GM19023 (cell line): Measurements from ENCODE around the gene HIPK4.
A peak's percentile ranks its signal among the peaks of the same experiment; 100 is the strongest.
"Not testable (repeated sequence)": the region's sequence is repeated elsewhere in the genome, so short reads cannot be mapped to it uniquely, and the experiment has no call there.

Experiments
- ATAC-seq: cut with Tn5 transposase; IDR thresholded peaks from one replicate; pipeline ENCODE4 v1.9.1; 2021; ENCODE audit warnings: mild to moderate bottlenecking, moderate library complexity; ENCODE audit not compliant: unreplicated experiment

The HIPK4 gene

DNA sequence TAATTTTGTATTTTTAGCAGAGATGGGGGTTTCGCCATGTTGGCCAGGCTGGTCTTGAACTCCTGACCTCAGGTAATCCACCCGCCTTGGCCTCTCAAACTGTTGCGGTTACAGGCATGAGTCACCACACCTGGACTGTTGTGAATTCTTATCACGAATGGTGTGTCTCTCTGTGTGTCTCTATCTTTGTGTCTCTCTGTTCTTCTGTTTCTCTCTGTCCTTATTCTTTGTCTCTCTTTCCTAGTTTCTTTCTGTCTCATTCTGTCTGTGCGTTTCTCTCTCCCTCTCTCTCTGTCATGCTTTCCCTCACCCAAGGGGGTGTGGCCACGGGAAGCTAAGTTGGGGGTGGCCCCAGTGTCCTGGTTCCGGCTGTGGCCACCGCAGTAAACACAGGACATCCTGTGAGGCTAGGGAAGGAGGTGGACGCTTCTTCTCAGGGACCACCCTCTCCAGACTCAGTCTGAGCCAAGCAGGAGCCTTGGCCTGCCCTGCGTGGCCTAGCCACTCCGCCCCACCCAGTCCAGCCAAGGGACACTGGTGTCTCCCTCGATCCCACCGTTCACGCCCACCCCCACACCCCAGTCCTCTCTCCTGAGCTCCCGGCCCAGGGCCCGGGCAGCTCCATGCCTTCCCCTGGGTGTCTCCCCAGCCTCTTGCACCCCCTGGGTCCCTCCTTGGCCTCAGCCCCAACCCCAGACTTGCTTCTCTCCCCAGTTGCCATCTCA lies 27.1 kb upstream of the HIPK4 start:
- ATAC-seq = no peak

DNA sequence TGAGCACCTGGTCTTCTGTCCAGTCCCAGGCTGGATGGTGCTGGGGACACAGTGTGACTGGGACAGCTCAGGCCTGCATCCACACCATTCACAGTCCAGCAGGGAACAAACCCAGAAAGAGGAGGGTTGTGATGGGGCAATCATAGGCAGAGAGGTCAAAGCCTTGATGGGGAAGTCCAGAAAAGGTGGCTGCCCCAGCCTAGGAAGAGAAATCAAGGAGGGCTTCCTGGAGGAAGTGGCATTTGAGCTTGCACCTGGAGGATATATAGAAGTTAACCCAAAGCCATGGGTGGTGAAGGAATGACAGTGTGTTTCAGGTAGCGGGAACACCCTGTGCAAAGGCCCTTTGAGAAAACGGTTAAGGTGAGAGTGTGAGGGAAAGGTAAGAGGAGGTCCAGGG lies 25.8 kb upstream of the HIPK4 start:
- ATAC-seq = no peak

DNA sequence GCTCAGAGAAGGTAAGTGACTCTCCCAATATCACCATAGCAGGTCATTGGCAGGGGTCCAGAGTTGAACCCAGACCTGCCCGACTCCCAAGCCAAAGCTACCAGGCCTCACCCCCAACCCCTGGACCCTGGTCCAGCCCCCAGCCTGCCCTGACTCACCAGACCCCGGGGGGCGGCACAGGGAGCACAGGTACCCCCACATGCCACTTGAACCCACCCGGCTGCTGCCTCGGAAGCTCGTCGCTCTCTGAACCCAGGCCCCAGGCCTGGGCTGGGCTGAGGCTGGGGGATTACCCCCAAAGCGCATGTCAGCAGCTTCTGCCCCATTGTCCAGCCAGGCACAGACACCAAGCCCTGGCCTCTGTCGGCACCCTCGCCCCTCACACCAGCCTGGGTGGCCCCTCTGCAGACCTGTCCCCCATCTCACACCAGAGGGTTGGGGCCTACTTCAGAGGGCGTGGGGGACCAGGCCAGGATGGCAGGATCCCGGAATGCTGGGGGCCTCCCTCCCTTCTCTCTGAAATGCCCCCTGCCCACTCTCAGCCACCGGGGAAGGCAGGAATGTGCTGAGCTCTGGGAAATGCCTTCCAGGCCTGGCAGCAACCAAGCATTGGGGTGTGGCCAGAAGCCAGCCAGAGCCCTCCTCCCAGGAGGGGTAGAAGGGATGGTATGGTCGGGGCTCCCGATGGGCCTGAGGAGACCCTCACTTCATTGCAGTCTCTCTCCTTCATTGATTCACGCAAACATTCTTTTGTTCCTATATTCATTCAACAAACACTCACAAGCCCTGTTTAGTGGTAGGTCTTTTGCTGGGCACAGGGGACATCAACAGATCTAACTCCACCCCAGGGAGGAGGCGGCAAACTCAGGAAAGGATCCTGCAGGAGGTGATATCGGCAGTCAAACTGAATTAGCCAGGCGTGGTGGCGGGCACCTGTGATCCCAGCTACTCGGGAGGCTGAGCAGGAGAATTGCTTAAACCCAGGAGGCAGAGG lies 24.9 kb upstream of the HIPK4 start:
- no peak for ATAC-seq

DNA sequence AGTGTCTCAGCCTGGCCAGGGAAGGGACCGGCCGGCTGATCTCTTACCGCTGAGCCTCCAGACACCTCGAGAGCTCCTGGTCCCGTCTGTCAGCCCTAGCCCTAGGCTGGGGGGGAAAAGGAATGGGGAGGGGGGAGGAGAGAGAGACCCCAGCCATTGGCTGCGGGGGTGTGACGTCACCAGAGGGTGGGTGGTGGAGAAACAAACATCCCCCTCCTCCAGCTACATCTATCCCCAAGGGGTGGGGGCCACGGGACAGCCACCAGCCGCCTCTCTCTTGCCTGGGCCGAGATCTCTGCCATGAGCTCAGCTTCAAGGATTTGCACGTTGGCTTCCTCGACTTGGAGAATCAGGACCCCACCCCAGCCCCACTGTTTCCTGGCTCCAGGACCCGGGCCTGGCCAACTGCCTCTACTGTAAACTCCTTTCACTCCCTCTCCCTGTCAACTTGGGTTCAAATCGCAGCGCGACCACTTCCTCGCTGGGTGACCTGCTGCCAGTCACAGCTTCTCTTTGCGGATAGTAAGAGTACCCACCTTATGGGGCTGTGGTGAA lies 23.4 kb upstream of the HIPK4 start, which contains the start of gene PRX:
Gene PRX (minus strand): TSS at position 88 of the 555 bp plus-strand sequence. CDS start 5,446 bp downstream, outside the sequence.
- ATAC-seq = no peak

DNA sequence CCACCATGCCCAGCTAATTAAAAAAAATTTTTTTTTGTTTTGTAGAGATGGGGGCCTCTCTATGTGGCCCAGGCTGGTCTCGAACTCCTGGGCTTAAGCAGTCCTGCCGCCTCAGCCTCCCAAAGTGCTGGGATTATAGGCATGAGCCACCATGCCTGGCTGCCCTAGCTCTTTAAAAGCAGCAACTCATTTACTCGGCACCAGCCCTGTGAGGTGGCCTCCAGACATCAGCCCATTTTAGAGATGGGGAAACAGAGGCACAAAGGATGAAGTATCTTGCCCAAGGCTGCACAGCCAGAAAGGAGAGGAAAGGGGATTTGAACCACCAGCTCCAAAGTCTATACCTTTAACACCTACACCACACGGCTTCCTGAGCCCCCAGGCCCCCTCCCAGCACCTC lies 22.9 kb upstream of the HIPK4 start:
- no peak for ATAC-seq

DNA sequence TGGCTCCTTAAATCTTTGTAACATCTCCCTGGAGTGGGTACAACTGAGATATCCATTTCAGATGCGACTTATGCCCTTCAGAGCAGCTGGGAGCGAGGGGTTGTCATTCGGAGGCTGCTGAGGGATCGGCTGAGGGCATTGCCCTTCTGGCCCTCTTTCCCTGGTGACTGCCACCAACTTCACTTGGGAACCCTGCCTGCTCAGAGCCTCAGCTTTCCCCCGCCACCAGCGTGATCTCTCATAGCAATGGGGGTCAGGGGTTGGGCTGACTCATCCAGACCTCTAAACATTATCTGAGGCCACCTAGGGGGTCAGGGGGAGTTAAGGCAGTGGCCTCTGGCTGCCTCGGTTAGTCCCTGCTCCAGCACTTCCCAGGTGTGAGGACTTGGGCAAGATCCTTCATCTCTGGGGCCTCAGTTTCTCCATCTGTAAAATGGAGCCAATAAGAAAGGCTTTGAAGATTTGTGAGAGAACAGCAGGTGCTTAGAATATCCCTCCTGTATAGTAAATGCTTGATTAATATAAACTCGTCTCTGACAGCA lies 22.0 kb upstream of the HIPK4 start:
- ATAC-seq = no peak

DNA sequence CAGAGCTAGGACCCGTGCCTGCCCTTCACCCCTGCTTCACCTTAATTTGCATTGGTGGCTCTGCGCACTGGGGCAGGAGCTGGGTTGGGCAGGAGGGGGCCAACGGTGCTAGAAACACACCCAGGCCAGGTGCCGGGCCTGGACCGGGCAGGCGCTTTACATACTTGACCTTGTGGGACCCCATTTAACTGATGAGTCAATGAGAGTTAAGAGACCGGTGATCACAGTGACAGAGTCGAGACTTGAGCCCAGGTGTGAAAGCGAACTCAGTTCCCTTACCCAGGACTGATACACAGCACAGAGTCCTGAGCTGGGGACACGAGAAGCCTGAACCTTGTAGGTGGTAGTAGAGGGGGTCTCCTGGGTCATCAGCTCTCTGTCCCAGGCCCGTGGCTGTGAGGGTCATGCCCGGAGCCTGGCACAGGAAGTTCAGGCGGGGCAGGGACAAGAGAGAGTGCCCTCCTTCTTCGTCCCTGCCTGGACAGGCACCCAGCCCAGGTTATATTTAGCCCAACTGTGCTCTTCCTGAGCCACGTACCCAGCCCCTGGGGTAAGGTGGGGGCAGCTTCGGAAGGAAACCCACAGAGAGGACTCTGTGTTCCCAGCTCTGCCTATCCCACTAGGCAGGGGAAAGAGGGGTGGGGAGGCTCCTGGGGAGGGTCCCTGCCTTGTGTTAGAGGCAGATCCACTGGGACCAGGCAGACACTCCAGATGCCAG lies 21.3 kb upstream of the HIPK4 start:
- no peak for ATAC-seq

DNA sequence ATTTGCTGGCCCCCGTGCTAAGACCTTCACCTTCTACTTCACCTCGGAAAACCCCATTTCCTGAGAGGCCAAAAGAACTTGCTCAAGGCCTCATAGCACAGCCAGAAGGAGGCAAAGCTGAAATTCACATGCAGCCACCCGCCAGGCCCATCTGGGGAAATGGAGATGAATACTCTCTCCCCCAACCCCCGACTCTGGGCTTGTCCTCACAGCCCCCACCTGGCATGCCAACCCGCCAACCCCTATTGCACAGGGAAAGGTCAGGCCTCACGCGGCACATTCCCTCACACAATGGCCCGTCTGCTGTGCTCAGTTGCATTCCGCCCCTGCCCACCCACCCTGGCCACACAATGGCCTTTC lies 20.0 kb upstream of the HIPK4 start:
- no peak for ATAC-seq

DNA sequence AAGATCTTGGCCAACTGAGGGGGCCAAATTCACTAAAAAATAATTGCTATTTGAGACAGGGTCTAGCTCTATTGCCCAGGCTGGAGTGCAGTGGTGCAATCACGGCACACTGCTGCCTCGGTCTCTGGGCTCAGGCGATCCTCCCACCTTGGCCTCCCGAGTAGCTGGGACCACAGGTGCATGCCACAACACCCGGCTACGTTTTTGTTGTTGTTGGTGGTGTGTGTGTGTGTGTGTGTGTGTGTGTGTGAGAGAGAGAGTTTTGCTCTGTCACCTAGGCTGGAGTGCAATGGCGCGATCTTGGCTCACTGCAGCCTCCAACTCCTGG lies 18.6 kb upstream of the HIPK4 start:
- not testable (repeated sequence) for ATAC-seq

DNA sequence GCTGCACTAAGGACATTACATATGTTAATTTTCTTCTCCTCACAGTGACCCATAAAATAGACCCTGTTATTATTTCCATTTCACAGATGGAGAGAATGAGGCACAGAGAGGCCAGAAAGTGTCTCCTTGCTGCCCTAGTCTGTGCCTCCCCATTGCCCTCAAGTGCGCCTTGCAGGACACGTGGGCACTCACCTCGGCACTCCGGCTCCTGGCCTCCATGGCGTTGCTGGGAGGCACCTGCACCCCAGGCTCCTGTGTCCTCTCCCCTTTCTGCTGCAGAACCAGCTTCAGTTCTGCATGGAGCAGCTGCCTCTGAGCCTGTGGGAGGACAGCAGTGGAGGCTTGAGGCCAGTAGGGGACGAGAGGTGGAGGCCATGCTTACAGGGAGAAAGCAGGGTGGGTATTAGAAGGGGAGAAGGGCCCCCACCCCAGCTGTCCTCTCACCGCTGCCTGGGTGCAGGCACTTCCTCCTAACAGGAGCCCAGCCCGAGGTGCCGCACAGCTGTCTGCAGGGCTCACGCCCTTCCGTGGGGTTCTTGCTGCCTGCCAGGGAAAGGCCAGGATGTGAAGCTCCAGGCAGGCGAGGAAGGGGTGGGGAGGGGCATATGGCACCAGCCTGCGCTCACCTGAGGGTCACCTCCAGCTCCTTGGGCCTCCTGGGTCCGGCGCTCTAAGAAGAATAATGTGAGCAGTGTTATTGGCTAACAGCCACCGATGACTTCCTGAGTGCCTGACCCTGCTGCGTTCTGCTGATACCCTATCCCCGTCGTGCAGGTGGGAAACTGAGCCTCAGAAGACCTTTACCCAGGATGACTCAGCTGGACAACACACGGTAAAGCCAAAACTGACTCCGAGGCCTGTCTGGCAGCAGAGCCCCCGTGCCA lies 18.0 kb upstream of the HIPK4 start:
- no peak for ATAC-seq

DNA sequence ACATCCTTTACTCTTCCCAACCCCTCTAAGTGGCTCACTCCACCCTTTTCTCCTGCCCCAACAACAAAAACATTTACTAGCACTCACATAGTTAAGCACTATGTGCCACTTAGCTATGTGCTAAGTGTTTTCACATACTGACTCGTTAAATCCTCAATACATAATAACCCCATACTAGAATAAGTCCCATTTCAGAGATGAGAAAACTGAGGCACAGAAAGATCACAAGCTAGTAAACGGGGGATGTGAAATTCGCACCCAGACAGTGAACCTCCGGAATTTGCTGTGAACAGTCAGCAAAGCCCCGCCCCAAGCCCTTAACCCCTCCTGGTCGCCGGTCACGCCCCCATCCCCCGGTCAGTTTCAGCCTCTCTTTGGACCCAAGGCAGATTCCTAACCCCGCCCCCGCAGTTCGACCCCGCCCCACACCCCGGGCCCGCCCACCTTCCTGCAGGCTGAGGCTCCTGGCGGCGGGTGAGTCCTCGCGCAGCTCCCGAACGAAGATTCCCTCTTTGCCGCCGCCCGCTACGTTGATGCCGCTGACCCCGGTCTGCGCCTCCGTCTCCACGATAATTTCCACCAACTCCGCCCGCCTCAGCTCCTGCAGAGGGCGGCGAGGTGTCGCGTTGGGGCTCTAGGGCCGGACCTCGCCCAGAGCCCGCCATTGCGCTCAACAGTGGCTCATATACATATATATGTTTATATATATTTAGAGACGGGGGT lies 13.4 kb upstream of the HIPK4 start:
- ATAC-seq = peak; percentile 69

DNA sequence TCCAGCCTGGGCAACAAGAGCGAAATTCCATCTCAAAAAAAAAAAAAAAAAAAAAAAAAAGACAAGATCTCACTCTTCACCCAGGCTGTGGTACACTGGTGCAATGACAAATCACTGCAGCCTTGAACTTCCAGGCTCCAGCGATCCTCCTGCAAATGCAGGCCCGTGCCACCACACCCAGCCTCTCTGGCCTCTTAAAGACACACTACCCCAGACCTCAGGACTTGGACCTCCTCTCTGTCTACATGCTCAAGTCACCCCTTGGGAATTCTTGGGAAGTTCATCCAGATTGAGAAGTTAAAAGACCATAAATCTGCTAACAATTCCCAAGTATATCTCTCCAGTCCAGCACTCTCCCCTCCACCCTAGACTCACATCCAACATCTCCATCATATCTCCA lies 10.6 kb upstream of the HIPK4 start:
- ATAC-seq = no peak

DNA sequence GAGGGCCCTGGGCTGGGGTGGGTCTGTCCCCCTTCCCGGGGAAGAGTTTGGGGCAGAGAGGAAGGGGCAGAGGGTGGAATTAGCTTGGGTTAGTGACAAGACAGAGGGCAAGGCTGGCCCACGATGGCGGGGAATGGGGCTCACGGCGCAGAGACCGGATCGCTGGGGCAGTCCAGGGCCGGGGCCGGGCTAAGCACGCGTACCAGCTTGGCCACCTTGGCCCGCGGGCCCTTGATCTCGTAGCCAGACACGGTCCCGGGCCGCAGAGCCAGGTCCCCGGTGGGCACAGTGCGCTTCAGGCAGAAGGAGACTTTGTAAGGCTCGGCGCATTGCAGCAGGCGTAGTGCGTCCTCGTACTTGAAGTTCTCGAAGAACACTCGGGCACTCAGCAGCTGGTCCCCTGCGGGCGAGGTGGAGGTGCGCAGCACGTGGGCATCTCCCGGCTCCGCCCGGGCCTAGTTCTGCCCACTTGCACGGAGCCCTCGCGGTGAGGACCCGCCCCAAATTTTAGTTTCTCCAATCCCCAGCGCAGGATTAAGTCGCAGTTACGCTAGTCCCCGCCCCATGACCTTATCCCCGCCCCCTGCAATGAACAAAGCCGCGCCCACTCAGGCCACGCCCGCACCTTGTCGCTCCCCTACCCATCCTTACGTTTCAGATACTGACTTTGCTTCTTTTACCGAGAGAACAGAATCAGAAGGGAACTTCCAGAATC lies 8.6 kb upstream of the HIPK4 start:
- no peak for ATAC-seq

DNA sequence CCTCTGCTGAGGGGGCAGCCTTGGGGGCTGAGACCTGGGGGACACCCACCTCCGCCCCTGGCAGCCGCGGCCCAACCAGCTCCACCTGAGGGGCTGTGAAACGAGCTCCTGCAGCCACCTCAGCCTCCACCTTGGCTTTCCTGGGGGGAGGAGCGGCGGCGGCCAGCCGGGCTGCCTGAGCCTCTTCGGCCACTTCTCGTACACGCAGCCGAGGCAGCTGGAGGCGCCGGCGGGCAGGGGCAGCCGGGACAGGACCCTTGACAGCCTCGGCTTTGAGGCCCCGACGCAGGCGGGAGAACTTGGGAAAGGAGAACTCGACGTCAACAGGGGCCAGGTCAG lies 7.6 kb upstream of the HIPK4 start:
- no peak for ATAC-seq

DNA sequence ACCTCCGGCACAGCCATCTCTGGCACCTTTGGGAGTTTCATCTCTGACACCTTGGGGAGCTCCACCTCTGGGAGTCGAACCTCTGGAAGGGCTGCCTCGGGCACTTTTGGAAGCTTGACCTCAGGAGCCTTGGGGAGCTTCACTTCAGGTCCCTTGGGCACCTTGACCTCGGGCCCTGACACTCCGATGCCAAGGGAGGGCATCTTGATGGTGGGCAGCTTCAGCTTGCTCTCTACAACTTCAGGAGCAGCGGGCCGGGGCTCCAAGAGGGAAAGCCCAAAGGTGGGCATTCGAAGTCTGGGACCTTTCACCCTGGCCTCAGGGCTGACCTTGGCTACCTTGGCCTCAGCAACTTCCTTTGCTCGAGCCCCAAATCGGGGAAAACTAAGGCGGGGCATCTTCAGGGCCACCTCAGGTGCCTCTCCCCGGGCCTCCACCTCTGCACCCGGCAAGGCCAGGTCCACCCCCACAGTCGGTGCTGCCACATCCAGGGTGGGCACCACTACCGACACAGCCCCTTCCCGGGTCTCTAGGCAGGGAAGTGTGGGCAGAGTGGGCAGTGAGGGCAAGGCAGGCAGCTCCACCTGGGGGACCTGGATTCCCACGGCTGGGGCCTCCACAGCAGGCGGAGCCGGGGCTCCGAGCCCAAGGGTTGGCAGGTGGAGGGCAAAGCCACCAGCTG lies 7.0 kb upstream of the HIPK4 start:
- no peak for ATAC-seq

DNA sequence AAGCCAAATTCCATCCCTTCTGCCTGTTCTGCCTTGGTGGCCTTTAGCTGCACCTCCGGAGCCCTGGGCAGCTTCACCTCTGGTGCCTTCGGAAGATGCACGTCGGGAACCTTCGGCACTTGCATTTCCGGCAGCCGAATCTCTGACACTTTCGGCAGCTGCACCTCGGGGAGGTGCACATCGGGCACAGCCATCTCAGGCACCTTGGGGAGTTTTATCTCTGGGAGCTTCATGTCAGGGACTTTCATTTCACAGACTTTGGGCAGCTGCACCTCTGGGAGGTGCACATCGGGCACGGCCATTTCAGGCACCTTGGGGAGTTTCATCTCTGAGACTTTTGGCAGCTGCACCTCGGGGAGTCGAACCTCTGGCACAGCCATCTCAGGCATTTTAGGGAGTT lies 6.0 kb upstream of the HIPK4 start:
- no peak for ATAC-seq

DNA sequence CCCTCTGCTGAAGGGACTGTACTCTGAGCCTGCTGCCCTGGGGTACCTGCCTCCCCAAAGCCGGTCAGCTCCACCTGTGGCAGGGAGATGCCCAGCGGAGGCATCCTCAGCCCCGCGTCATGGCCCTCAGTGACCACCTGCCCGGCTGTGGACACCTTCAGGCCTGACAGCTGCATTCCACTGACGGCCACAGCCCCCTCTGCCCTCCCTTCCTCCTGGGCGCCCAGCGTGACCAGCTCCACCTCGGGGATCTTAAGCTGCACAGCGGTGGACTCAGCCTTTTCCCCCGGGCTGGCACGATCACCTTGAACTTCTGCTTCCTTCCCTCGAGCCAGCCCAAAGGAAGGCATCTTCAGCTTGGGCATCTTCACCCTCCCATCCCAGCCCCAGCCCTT lies 4.8 kb upstream of the HIPK4 start:
- ATAC-seq = no peak
